GM12873 (cell line): Measurements from ENCODE around the gene PDLIM1.

Experiments
- TF ChIP-seq, protein P1 (sequence below): IDR thresholded peaks from 2 replicates; pipeline ENCODE4 v1.5.1; 2012; ENCODE audit warnings: low read depth, mild to moderate bottlenecking, moderate library complexity, low read length, control low read depth; ENCODE audit not compliant: insufficient read depth; ENCODE audit errors: missing control alignments

PDLIM1 gene

DNA sequence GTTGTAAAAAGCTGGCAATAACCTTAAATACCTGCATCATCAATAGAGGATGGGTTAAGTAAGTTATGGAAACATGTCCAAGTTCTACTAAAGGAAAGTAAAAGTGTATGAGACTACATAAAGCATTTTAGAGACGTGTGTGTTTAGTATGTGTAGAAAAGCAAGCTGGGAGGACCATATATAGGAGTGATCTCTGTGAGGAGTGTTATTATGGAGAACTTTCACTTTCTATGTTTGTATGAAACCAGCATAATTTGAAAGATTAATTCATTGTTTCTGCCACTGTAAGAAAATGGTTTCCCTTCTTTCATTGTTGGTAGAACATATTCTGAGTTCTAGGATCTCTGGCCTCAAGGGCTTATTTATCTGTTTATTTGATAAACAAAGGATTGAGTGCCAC is 19.2 kb upstream of the PDLIM1 start:
- TF ChIP-seq, protein P1, sequence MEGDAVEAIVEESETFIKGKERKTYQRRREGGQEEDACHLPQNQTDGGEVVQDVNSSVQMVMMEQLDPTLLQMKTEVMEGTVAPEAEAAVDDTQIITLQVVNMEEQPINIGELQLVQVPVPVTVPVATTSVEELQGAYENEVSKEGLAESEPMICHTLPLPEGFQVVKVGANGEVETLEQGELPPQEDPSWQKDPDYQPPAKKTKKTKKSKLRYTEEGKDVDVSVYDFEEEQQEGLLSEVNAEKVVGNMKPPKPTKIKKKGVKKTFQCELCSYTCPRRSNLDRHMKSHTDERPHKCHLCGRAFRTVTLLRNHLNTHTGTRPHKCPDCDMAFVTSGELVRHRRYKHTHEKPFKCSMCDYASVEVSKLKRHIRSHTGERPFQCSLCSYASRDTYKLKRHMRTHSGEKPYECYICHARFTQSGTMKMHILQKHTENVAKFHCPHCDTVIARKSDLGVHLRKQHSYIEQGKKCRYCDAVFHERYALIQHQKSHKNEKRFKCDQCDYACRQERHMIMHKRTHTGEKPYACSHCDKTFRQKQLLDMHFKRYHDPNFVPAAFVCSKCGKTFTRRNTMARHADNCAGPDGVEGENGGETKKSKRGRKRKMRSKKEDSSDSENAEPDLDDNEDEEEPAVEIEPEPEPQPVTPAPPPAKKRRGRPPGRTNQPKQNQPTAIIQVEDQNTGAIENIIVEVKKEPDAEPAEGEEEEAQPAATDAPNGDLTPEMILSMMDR = no peak

DNA sequence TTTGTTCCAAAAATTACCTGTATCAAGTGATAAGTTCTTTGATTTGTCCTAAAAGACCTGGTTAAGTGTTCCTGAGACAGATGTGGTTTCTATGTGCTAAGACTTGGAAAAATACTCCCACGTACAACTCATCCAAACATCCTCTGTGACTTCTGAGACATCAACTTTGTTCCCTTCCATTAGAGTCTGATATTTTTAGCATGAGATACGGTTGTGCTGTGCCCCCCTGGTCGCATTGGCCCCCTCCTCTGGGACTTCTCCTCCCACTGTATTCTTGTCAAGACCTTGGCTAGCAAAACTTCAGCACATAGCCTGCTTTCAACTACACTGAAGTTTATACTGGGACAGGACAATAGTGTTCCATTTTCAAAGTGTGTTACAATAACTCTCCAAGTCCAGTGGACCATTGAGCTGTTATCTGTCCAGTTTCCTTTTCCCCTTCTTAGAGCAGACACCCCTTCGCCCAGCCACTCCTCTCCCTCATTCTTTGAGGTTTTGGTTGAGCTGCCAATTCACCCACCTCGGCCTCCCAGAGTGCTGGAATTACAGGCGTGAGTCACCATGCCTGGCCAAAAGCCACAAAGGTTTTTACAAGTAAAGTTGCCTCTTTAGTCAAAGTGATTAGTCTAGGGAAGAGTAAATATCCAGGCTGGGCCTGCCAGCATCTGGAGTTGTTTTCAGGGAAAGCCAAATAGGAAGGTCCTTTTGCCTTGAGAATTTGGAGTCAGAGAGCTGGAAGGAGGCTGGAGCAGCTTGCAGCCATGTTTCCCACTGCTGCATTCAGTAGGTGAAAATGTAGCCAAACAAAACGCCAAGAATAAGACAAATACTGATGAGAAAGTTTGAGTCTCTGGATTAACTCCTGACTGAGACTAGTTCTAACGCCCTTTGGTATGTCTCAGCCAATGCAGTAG is 17.8 kb upstream of the PDLIM1 start:
- TF ChIP-seq, protein P1 = no peak

DNA sequence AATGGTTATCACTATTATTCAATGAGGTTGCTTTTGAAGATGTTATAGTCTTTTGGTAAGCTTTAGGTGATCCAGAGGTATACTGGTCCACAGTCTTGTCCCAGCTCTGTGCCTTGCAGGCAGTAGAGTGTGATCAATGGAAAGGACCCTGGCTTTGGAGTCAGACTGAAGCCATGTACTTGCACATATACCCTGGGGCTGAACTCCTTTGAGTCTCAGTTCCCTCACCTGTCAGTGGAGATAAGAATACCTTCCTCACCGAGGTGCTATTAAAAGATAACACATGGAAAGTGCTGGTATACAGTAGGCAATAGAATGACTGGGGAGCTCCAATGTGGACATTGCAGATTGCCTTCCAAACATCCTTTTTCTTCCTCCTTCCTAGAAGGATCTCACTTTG is 16.0 kb upstream of the PDLIM1 start:
- TF ChIP-seq, protein P1 = no peak

DNA sequence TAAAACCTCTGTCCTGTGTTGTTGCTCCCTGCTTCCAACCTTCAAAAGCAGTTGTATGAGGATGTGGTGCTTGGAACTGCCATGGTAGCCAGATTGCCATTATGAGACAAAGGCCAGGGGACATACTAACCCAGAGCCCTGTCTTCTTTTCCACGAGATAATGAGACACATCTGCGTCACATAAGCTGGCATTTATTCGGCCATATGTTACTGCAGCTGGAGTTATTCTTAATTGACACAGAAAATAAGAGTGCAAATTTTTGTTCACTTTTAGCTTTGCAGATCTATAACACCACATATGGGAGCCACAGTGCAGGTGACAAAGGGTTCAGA is 15.5 kb upstream of the PDLIM1 start:
- TF ChIP-seq, protein P1 = no peak

DNA sequence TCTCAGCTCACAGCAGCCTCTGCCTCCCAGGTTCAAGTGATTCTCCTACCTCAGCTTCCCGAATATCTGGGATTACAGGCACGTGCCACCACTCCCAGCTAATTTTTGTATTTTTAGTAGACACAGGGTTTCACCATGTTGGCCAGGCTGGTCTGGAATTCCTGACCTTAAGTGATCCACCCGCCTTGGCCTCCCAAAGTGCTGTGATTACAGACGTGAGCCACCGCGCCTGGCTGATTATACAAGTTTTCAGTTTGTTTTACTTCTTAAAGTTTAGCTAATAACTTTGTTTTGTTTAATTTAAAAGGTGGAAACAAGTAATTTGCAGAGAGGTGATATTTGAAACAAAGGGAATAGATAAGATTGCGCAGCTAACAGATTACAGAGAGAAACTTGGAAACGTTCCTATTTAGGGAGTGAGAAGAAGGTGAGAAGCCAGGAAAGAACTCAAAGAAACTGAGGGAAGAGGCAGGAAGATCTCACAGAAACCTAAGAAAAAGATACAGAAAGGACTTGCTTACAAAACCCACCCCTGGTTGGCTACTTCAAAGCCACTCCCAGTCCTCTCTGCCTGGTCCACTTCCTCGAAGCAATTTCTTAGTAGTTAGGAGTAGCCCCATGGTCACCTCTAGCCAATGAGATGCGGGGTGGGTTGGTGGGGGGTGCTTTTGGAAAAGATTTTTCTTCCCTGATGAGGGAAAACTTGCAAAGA is 15.0 kb upstream of the PDLIM1 start:
- TF ChIP-seq, protein P1 = no peak

DNA sequence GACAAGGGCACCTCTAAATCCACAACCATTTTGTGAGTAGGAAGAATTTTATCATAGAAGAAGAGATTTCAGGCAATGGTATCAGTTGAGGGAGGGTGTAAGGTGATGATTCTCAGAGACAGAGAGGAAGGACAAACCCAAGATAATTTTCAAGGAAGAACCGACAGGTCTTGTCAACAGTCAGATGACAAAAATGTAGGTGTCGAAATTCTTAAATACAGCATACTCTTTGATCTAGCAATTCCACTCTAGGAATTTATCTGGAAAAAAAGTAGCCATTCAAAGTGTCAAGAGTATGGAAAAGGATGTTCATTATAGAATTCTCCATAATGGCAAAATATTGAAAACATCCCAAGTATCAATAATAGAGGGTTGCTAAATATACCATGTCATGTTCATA is 14.2 kb upstream of the PDLIM1 start:
- TF ChIP-seq, protein P1 = no peak

DNA sequence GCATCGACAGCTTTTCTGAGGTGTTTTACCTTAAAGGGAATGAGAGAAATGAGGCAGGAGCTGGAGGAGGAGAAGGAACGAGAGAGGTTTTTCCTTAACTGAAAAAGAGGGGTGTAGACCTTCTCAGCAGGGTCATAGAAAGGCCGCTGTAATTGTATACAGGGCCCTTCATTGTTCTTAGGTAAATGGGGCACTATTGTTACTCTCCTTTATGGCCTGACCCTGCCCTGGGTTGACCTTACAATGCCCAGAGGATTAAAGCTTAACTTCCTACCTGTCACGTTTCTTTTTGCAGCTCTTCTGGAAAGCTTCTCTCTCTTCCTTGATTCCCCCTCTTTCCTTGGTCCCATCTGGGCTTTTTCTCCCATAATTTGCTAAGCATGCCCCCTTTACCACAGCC is 13.7 kb upstream of the PDLIM1 start:
- TF ChIP-seq, protein P1 = no peak
